Gastroesophageal sphincter (tissue), 3 donors: Measurements from ENCODE around the gene OTOA.

Experiments used
- CTCF ChIP-seq, 4 experiments: fragments of 200-600 bp in 2 of 4; fragments of 450-650 bp in 2 of 4; sonication (generic) in 1 of 4; IDR thresholded peaks; one replicate each; pipeline ENCODE4 v1.5.1; 2017 to 2019; ENCODE audit warnings: antibody characterized with exemption in 4 of 4, mild to moderate bottlenecking in 2 of 4, moderate library complexity in 2 of 4
- POLR2A ChIP-seq, 2 donors: fragments of 450-650 bp; IDR thresholded peaks; one replicate each; pipeline ENCODE4 v1.6.1; 2017; ENCODE audit warnings: antibody characterized with exemption in 2 of 2, mild to moderate bottlenecking in 2 of 2, moderate library complexity in 1 of 2

- TF ChIP-seq POLR2A (IDR thresholded peaks at IDR 0.05) (no peak), CTCF (IDR thresholded peaks at IDR 0.05) (no peak)
Observed at GRCh38 chr16:21698169-21699032, 34.6 kb downstream of the OTOA start.
